ENCODE results near the gene NMNAT3. TPM values are rescaled to one million over a fixed set of nuclear protein-coding genes. Genes with fewer than 3 reads are reported as not detected.
A peak's percentile ranks its signal among the peaks of the same experiment; 100 is the strongest.

NMNAT3 gene
- total RNA-seq, 4 donors from 2014 or later = 10.3 to 16.5 (median 12.6) TPM

DNA sequence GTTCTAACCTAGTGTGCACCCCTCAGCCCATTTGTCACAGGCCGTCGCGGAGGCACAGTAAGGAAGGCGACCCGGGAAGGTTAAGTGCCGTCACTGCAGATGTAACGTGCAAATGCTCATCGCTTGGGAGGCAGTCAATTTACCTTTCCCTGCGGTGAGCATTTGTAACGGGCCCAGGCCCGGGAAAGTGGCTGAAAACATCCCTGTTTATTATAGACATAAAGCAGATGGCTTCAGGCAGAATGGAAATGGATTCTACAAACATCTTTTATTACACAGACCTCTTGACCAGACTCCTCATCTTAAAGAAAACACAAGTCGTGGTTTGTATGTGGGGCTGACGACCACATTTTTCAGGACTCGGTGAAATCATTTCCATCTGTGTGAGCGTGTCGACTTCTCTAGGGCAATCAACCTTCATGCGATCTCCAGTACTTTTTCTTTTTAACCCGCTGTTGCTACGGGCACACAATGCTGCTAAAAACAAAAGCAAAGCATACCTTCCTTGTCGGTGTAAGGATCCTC is 43.6 kb downstream of the NMNAT3 start:
- no peak overlapping the region for H3K27ac ChIP-seq

DNA sequence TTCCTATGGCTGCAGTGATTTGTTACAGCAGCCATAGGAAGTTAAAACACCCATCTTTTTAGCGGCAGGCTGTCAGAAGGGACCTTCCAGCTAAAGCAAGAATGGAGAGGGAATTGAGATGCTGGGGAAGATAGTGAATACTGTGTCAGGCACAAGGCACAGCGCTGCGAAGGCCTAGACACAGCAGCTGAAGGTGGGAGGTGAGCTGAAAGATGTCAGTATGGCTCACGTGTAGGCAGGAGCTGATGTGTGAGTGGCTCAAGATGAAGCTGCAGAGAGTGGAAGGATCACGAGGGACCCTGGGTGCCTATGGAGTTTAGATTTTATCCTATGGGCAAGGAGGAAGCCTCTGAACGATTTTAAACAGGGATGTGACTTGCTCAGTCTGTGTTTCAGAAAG is 44.3 kb downstream of the NMNAT3 start:
- TF ChIP-seq POLR2A (IDR thresholded peaks at IDR 0.05) = no peak
- TF ChIP-seq, protein P1, sequence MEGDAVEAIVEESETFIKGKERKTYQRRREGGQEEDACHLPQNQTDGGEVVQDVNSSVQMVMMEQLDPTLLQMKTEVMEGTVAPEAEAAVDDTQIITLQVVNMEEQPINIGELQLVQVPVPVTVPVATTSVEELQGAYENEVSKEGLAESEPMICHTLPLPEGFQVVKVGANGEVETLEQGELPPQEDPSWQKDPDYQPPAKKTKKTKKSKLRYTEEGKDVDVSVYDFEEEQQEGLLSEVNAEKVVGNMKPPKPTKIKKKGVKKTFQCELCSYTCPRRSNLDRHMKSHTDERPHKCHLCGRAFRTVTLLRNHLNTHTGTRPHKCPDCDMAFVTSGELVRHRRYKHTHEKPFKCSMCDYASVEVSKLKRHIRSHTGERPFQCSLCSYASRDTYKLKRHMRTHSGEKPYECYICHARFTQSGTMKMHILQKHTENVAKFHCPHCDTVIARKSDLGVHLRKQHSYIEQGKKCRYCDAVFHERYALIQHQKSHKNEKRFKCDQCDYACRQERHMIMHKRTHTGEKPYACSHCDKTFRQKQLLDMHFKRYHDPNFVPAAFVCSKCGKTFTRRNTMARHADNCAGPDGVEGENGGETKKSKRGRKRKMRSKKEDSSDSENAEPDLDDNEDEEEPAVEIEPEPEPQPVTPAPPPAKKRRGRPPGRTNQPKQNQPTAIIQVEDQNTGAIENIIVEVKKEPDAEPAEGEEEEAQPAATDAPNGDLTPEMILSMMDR (IDR thresholded peaks at IDR 0.05) = no peak
- H3K36me3 ChIP-seq = no peaks in the 10 kb centered on the region
- intact Hi-C loops (cut with DNase I) = no loop called here
- no peak overlapping the region for H3K4me3 ChIP-seq (replicated peaks in 1 of 3)
- 84 to 85% methylated on average over 6 of the region's 6 CpGs for WGBS, 2 donors
- no peak for DNase-seq
- H3K27ac ChIP-seq = no peak overlapping the region
- no peaks in the 10 kb centered on the region for H3K4me1 ChIP-seq
- no peaks in the 10 kb centered on the region for H3K9me3 ChIP-seq
- no peaks in the 10 kb centered on the region for H3K27me3 ChIP-seq

More for the DNA sequence above, 43.6 kb downstream of the NMNAT3 start:
- Histone ChIP-seq H3K9me3 (no peaks in the 10 kb centered on the region), H3K4me1 (no peaks in the 10 kb centered on the region), H3K4me3 (replicated peaks in 1 of 3) (no peak overlapping the region), H3K27me3 (no peaks in the 10 kb centered on the region), H3K36me3 (no peaks in the 10 kb centered on the region)
- no peak for DNase-seq
- intact Hi-C loops (cut with DNase I) = no loop called here
- TF ChIP-seq, protein P1 (IDR thresholded peaks at IDR 0.05) = no peak
- no peak for TF ChIP-seq POLR2A (IDR thresholded peaks at IDR 0.05)
- WGBS, 2 donors = 88 to 89% methylated on average over 20 of the region's 20 CpGs

DNA sequence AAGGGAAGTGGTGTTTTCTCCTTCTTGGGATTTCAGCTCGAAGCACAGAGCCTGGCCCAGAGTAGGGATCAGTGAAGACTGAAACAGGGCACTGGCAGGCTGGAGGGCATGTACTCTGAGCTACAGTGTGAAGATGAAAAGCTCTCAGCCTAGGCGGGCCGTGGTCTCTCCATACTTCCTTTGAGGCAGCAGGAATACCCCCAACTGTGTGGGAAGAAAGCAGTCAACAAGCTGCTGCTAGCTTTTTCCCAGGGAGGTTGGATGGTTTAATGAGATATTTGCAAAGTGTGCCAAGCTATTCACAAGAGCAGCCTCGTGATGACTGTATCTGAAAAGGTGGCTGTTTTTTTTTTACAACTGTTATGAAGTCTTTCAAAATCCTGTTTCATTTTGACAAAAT is 47.2 kb downstream of the NMNAT3 start:
- no peak for DNase-seq
- no peak for TF ChIP-seq POLR2A (IDR thresholded peaks at IDR 0.05)
- TF ChIP-seq, protein P1 (IDR thresholded peaks at IDR 0.05) = no peak

DNA sequence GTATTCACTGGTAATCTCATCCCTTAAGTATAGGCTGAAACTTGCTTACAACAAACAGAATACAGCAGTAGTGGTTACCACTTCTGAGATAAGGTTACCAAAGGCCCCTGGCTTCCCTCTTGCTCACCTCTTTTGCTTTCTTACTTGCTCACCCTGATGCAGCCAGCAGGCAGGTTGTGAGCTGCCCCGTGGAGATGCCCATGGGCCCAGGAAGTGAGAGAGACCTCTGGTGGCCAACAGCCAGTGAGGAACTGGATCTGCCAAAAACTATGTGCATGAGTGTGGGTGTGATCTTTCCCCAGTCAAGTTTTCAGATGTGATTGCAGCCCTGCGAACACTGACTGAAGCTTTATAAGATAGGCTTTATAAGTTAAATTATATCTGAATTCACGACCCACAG is 48.7 kb downstream of the NMNAT3 start:
- no peaks in the 10 kb centered on the region for H3K9me3 ChIP-seq
- H3K27me3 ChIP-seq = no peaks in the 10 kb centered on the region
- H3K36me3 ChIP-seq = no peaks in the 10 kb centered on the region
- TF ChIP-seq POLR2A (IDR thresholded peaks at IDR 0.05) = no peak
- TF ChIP-seq, protein P1 (IDR thresholded peaks at IDR 0.05) = no peak
- H3K27ac ChIP-seq = no peak overlapping the region
- 79 to 80% methylated on average over 3 of the region's 3 CpGs for WGBS, 2 donors
- no peaks in the 10 kb centered on the region for H3K4me1 ChIP-seq
- intact Hi-C loops (cut with DNase I) = no loop called here
- no peak overlapping the region for H3K4me3 ChIP-seq (replicated peaks in 1 of 3)
- DNase-seq = peak in 1 of 2 donors; percentile 2

More for the DNA sequence above, 47.2 kb downstream of the NMNAT3 start:
- Histone ChIP-seq H3K4me1 (no peaks in the 10 kb centered on the region), H3K27ac (no peak overlapping the region), H3K36me3 (no peaks in the 10 kb centered on the region), H3K4me3 (replicated peaks in 1 of 3) (no peak overlapping the region), H3K9me3 (no peaks in the 10 kb centered on the region), H3K27me3 (no peaks in the 10 kb centered on the region)
- intact Hi-C loops (cut with DNase I) = no loop called here
- 83 to 84% methylated on average over 4 of the region's 4 CpGs for WGBS, 2 donors

DNA sequence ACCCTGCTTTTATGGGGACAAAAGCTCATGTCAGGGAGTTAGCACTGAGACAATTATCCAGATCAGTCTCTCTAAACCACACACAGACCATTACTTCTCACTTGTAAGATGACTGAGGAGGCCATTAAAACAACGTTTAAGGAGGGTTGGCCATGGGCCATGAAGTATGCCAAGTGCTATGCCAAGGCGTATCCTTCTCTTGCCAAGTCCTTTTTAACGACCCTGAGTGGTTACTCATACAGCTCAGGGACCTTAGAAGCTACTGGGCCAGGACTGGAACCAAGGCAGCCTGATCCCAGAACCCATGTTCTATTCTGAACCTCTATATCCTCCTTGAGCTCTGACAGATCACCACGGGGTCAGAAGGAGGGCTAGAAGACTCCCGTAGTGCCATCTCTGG is 50.0 kb downstream of the NMNAT3 start:
- DNase-seq = peak; percentile 43 to 51
- Histone ChIP-seq H3K4me1 (no peaks in the 10 kb centered on the region), H3K27me3 (no peaks in the 10 kb centered on the region), H3K4me3 (replicated peaks in 1 of 3) (no peak overlapping the region), H3K27ac (no peak overlapping the region), H3K9me3 (no peaks in the 10 kb centered on the region), H3K36me3 (no peaks in the 10 kb centered on the region)
- intact Hi-C loops (cut with DNase I) = no loop called here
- 58 to 67% methylated on average over 5 of the region's 5 CpGs for WGBS, 2 donors
- TF ChIP-seq POLR2A (IDR thresholded peaks at IDR 0.05) = no peak
- TF ChIP-seq, protein P1 (IDR thresholded peaks at IDR 0.05) = no peak

All from thyroid gland (tissue), 4 donors.